ENCODE measurements around the gene CCDC50. TPM values are rescaled to one million over a fixed set of nuclear protein-coding genes. Genes with fewer than 3 reads are reported as not detected.
A peak's percentile ranks its signal among the peaks of the same experiment; 100 is the strongest.

Gene CCDC50
- total RNA-seq, 4 donors from 2014 or later, result 133 to 248 (median 194) TPM

GRCh38 chr3:191356631-191357439 lies 27.6 kb downstream of the CCDC50 start:
- Histone ChIP-seq H3K4me1 (peaks cover 16 to 91% (median 23%) of the 10 kb centered on the region in 3 donors), H3K27ac (peak overlapping the region; percentile 66 to 73 (median 68)), H3K27me3 (no peaks in the 10 kb centered on the region), H3K4me3 (no peak overlapping the region), H3K36me3 (peaks cover 0 to 36% of the 10 kb centered on the region in 2 donors), H3K9me3 (no peaks in the 10 kb centered on the region)
- WGBS, 2 donors (ENCODE audit: low coverage in 1 of 2), result 12 to 15% methylated on average over 3 to 4 of the region's 5 CpGs
- TF ChIP-seq POLR2AphosphoS5 (IDR thresholded peaks at IDR 0.05), result peak; percentile 21
- no peak for TF ChIP-seq EP300 (IDR thresholded peaks at IDR 0.05)
- TF ChIP-seq CTCF (IDR thresholded peaks at IDR 0.05), result no peak
- TF ChIP-seq POLR2A (IDR thresholded peaks at IDR 0.05), result no peak
- ATAC-seq, result peak; percentile 57

- TF ChIP-seq POLR2A (IDR thresholded peaks at IDR 0.05) (no peak), CTCF (IDR thresholded peaks at IDR 0.05) (no peak), EP300 (IDR thresholded peaks at IDR 0.05) (no peak), POLR2AphosphoS5 (IDR thresholded peaks at IDR 0.05) (no peak)
- Histone ChIP-seq H3K4me3 (no peak overlapping the region), H3K27me3 (no peaks in the 10 kb centered on the region), H3K36me3 (peaks cover 0 to 47% of the 10 kb centered on the region in 2 donors), H3K4me1 (peaks cover 12 to 86% (median 16%) of the 10 kb centered on the region in 3 donors), H3K27ac (peak overlapping the region in 3 of 4 donors; percentile 66 to 68 (median 67)), H3K9me3 (no peaks in the 10 kb centered on the region)
- WGBS, 2 donors (ENCODE audit: low coverage in 1 of 2), result 80% methylated on average over 6 of the region's 6 CpGs; no CpG with 5 or more reads in 1 of the 2 donors
- ATAC-seq, result no peak
Measured at GRCh38 chr3:191357909-191358308, 28.7 kb downstream of the CCDC50 start.

GRCh38 chr3:191358929-191359328 lies 29.7 kb downstream of the CCDC50 start:
- Histone ChIP-seq H3K4me1 (peaks cover 9 to 76% (median 12%) of the 10 kb centered on the region in 3 donors), H3K9me3 (no peaks in the 10 kb centered on the region), H3K27me3 (no peaks in the 10 kb centered on the region), H3K4me3 (no peak overlapping the region), H3K36me3 (peaks cover 0 to 57% of the 10 kb centered on the region in 2 donors), H3K27ac (peak overlapping the region in 2 of 4 donors; percentile 67 to 68)
- WGBS, 2 donors (ENCODE audit: low coverage in 1 of 2), result 23 to 42% methylated on average over 2 of the region's 2 CpGs
- ATAC-seq, result no peak
- TF ChIP-seq CTCF (IDR thresholded peaks at IDR 0.05), result no peak
- TF ChIP-seq POLR2AphosphoS5 (IDR thresholded peaks at IDR 0.05), result no peak

GRCh38 chr3:191360620-191361019 lies 31.4 kb downstream of the CCDC50 start:
- Histone ChIP-seq H3K9me3 (no peaks in the 10 kb centered on the region), H3K4me1 (peaks cover 8 to 67% (median 11%) of the 10 kb centered on the region in 3 donors), H3K4me3 (no peak overlapping the region), H3K27me3 (no peaks in the 10 kb centered on the region), H3K36me3 (peaks cover 0 to 65% of the 10 kb centered on the region in 2 donors), H3K27ac (no peak overlapping the region)
- TF ChIP-seq EP300 (IDR thresholded peaks at IDR 0.05), result no peak
- no peak for TF ChIP-seq POLR2AphosphoS5 (IDR thresholded peaks at IDR 0.05)
- no peak for TF ChIP-seq CTCF (IDR thresholded peaks at IDR 0.05)
- TF ChIP-seq POLR2A (IDR thresholded peaks at IDR 0.05), result no peak
- ATAC-seq, result no peak
- 90 to 92% methylated on average over 3 of the region's 3 CpGs for WGBS, 2 donors (ENCODE audit: low coverage in 1 of 2)

GRCh38 chr3:191361456-191361855 lies 32.3 kb downstream of the CCDC50 start:
- ATAC-seq, result no peak
- Histone ChIP-seq H3K27ac (no peak overlapping the region), H3K4me1 (peaks cover 3 to 60% (median 5%) of the 10 kb centered on the region in 3 donors), H3K9me3 (no peaks in the 10 kb centered on the region), H3K36me3 (peaks cover 0 to 69% of the 10 kb centered on the region in 2 donors), H3K27me3 (no peaks in the 10 kb centered on the region), H3K4me3 (no peak overlapping the region)
- TF ChIP-seq EP300 (IDR thresholded peaks at IDR 0.05) (no peak), POLR2A (IDR thresholded peaks at IDR 0.05) (no peak), POLR2AphosphoS5 (IDR thresholded peaks at IDR 0.05) (no peak), CTCF (IDR thresholded peaks at IDR 0.05) (no peak)
- 86 to 88% methylated on average over 1 of the region's 1 CpG for WGBS, 2 donors (ENCODE audit: low coverage in 1 of 2)
